H1 (cell line): ENCODE results near the gene AGPAT2. TPM values are rescaled to one million over a fixed set of nuclear protein-coding genes. Genes with fewer than 3 reads are reported as not detected.

Source experiments
- CTCF ChIA-PET: fragments of 300-600 bp; sonication (Branson Sonifier 250); formaldehyde crosslinking; loops from one replicate; lab custom pipeline; 2021; ENCODE audit not compliant: partially characterized antibody; lab: Charles Lee
- POLR2A ChIA-PET: fragments of 300-600 bp; sonication (Branson Sonifier 250); formaldehyde crosslinking; loops from one replicate; lab custom pipeline; 2021; ENCODE audit warnings: inconsistent platforms; ENCODE audit not compliant: partially characterized antibody; lab: Charles Lee
- DNase-seq, 2 experiments: peaks; one replicate each; pipeline versions ENCODE4 v3.0.0 to v3.0.0-alpha.2; 2010 to 2022; ENCODE audit warnings: low spot score in 2 of 2, low read depth in 1 of 2, mixed read lengths in 1 of 2
- FAIRE-seq: peaks from 2 replicates; lab custom pipeline; 2011; peaks lifted over from hg19 to GRCh38; lab: Jason Lieb, UNC
- H2AFZ ChIP-seq: 2 replicates; pipeline ENCODE4 v1.8.1; 2012; ENCODE audit warnings: low read length, inconsistent platforms
- H2AK5ac ChIP-seq: 2 replicates; pipeline ENCODE4 v1.6.1; 2013; ENCODE audit warnings: low read depth, low read length
- H2BK120ac ChIP-seq: replicated peaks from 2 replicates; pipeline ENCODE3; 2013; ENCODE audit warnings: low read depth, low read length, inconsistent platforms
- H2BK12ac ChIP-seq: 2 replicates; pipeline ENCODE4 v1.6.1; 2013; ENCODE audit warnings: low read depth, low read length
- H2BK15ac ChIP-seq: 2 replicates; pipeline ENCODE4 v1.6.1; 2013; ENCODE audit warnings: low read length
- H2BK20ac ChIP-seq: 2 replicates; pipeline ENCODE4 v1.6.1; 2013; ENCODE audit warnings: low read length
- H2BK5ac ChIP-seq: 2 replicates; pipeline ENCODE4 v1.6.1; 2013; ENCODE audit warnings: low read depth, low read length
- H3K14ac ChIP-seq: 2 replicates; pipeline ENCODE4 v1.6.1; 2013; ENCODE audit warnings: inconsistent platforms; ENCODE audit not compliant: insufficient read length
- H3K18ac ChIP-seq: 2 replicates; pipeline ENCODE4 v1.6.1; 2013; ENCODE audit warnings: low read length; ENCODE audit errors: extremely low read depth
- H3K23ac ChIP-seq: 2 replicates; pipeline ENCODE4 v1.6.1; 2013; ENCODE audit warnings: inconsistent platforms; ENCODE audit not compliant: insufficient read length
- H3K23me2 ChIP-seq: 2 replicates; pipeline ENCODE4 v1.6.1; 2013; ENCODE audit warnings: low read depth, low read length
- H3K27ac ChIP-seq: 2 replicates; pipeline ENCODE4 v1.6.1; 2011; ENCODE audit warnings: low read depth, low read length, inconsistent platforms
- H3K27me3 ChIP-seq, 4 experiments: replicated peaks in 1 of 4; 1 replicate in 1 of 4; 2 replicates in 3 of 4; pipeline versions ENCODE4 v1.6.1 to v1.8.1; 2011 to 2013; ENCODE audit warnings: low read length in 3 of 4, mild to moderate bottlenecking in 3 of 4, inconsistent platforms in 2 of 4, mixed read lengths in 2 of 4, moderate library complexity in 1 of 4; ENCODE audit not compliant: control insufficient read depth in 3 of 4, insufficient read depth in 3 of 4; ENCODE audit errors: extremely low read depth in 1 of 4
- H3K36me3 ChIP-seq, 4 experiments: 2 replicates each; pipeline versions ENCODE4 v1.6.1 to v1.8.1; 2011 to 2013; ENCODE audit warnings: mild to moderate bottlenecking in 4 of 4, low read length in 3 of 4, moderate library complexity in 2 of 4, control low read depth in 1 of 4, inconsistent platforms in 1 of 4; ENCODE audit not compliant: insufficient read depth in 4 of 4, control insufficient read depth in 2 of 4
- H3K4ac ChIP-seq: replicated peaks from 2 replicates; pipeline ENCODE3; 2013; ENCODE audit warnings: low read length, low read depth, mixed read lengths, inconsistent platforms; ENCODE audit not compliant: insufficient read length
- H3K4me1 ChIP-seq, 4 experiments: replicated peaks in 1 of 4; 1 replicate in 1 of 4; 2 replicates in 3 of 4; pipeline versions ENCODE4 v1.6.1 to v1.8.1; 2011 to 2013; ENCODE audit warnings: low read length in 3 of 4, inconsistent platforms in 2 of 4, mixed read lengths in 1 of 4; ENCODE audit not compliant: insufficient read depth in 4 of 4, control insufficient read depth in 3 of 4
- H3K4me2 ChIP-seq, 2 experiments: 2 replicates each; pipeline versions ENCODE4 v1.6.1 to v1.8.1; 2011 to 2013; ENCODE audit warnings: low read depth in 2 of 2, low read length in 2 of 2, control low read depth in 1 of 2, inconsistent platforms in 1 of 2, mild to moderate bottlenecking in 1 of 2; ENCODE audit not compliant: insufficient read depth in 1 of 2
- H3K4me3 ChIP-seq, 4 experiments: fragments of 200-600, 300-600 bp in 1 of 4; sonication (generic), shearing (Covaris generic), sonication (Bioruptor Twin) in 1 of 4; 2 replicates each; pipeline versions ENCODE4 v1.5.1 to v1.8.1; 2011 to 2016; ENCODE audit warnings: low read length in 4 of 4, low read depth in 3 of 4, control low read depth in 2 of 4, inconsistent platforms in 2 of 4, mild to moderate bottlenecking in 2 of 4, mixed read lengths in 1 of 4, moderate library complexity in 1 of 4; ENCODE audit not compliant: insufficient read depth in 2 of 4; ENCODE audit errors: extremely low read depth in 1 of 4
- H3K56ac ChIP-seq: replicated peaks from 2 replicates; pipeline ENCODE3; 2013; ENCODE audit warnings: low read depth, mild to moderate bottlenecking, mixed read lengths, low read length, inconsistent platforms; ENCODE audit not compliant: insufficient read length
- H3K79me1 ChIP-seq: 2 replicates; pipeline ENCODE4 v1.6.1; 2013; ENCODE audit warnings: low read depth, low read length, control low read depth
- H3K79me2 ChIP-seq, 2 experiments: 2 replicates each; pipeline versions ENCODE4 v1.6.1 to v1.8.1; 2012 to 2013; ENCODE audit warnings: low read length in 2 of 2, mild to moderate bottlenecking in 2 of 2, inconsistent platforms in 1 of 2; ENCODE audit not compliant: insufficient read depth in 2 of 2, control insufficient read depth in 1 of 2
- H3K9ac ChIP-seq, 4 experiments: replicated peaks in 1 of 4; 1 replicate in 1 of 4; 2 replicates in 3 of 4; pipeline versions ENCODE4 v1.6.1 to v1.8.1; 2011 to 2013; ENCODE audit warnings: low read depth in 3 of 4, low read length in 3 of 4, control low read depth in 2 of 4, mild to moderate bottlenecking in 2 of 4, moderate library complexity in 2 of 4, inconsistent platforms in 1 of 4; ENCODE audit errors: extremely low read depth in 1 of 4
- H3K9me3 ChIP-seq, 2 experiments: 2 replicates each; pipeline versions ENCODE4 v1.6.1 to v1.8.1; 2012 to 2013; ENCODE audit warnings: mild to moderate bottlenecking in 2 of 2, moderate library complexity in 2 of 2, control low read depth in 1 of 2, inconsistent platforms in 1 of 2, low read depth in 1 of 2, low read length in 1 of 2, mixed read lengths in 1 of 2; ENCODE audit not compliant: insufficient read depth in 2 of 2
- H4K20me1 ChIP-seq, 2 experiments: replicated peaks in 1 of 2; 2 replicates each; pipeline versions ENCODE3 to v1.8.1; 2011 to 2013; ENCODE audit warnings: inconsistent platforms in 2 of 2, low read length in 2 of 2, mild to moderate bottlenecking in 1 of 2; ENCODE audit not compliant: insufficient read depth in 2 of 2, control insufficient read depth in 1 of 2
- H4K5ac ChIP-seq: 2 replicates; pipeline ENCODE4 v1.6.1; 2013; ENCODE audit warnings: low read length, low read depth, mixed read lengths, inconsistent platforms; ENCODE audit not compliant: insufficient read length
- H4K8ac ChIP-seq: 2 replicates; pipeline ENCODE4 v1.8.0; 2013; ENCODE audit warnings: mild to moderate bottlenecking, moderate library complexity, low read length, inconsistent platforms; ENCODE audit not compliant: insufficient read depth; ENCODE audit errors: extremely low read depth
- H4K91ac ChIP-seq: replicated peaks from 2 replicates; pipeline ENCODE3; 2013; ENCODE audit warnings: low read length, mixed read lengths, inconsistent platforms; ENCODE audit not compliant: insufficient read length
- BCL11A ChIP-seq, 2 experiments: IDR thresholded peaks; one replicate each; pipeline ENCODE4 v1.6.1; 2011; ENCODE audit warnings: low read depth in 2 of 2, low read length in 2 of 2, mild to moderate bottlenecking in 2 of 2
- FOSL1 ChIP-seq: IDR thresholded peaks from 2 replicates; pipeline ENCODE4 v1.6.1; 2011; ENCODE audit warnings: mild to moderate bottlenecking, low read depth, low read length, moderate library complexity; ENCODE audit not compliant: insufficient read depth
- HDAC2 ChIP-seq, 2 experiments: fragments of 300-600 bp in 1 of 2; sonication (generic) in 1 of 2; IDR thresholded peaks; 2 replicates each; pipeline ENCODE4 v1.6.1; 2011 to 2012; ENCODE audit warnings: low read depth in 2 of 2, low read length in 2 of 2, mild to moderate bottlenecking in 2 of 2, moderate library complexity in 2 of 2, borderline replicate concordance in 1 of 2, inconsistent platforms in 1 of 2
- SIRT6 ChIP-seq: IDR thresholded peaks from one replicate; pipeline ENCODE4 v1.7.1; 2012; ENCODE audit warnings: low read length, inconsistent platforms
- WGBS, 2 experiments: shearing (Covaris generic) in 1 of 2; methylation state at CpG; one replicate each; pipeline versions ENCODE4 v1.1.6 to v1.1.7; 2013 to 2015; ENCODE audit warnings: low lambda C conversion rate in 2 of 2, mixed read lengths in 2 of 2, inconsistent platforms in 1 of 2, low coverage in 1 of 2, missing lambda C conversion rate in 1 of 2; ENCODE audit not compliant: insufficient replicate concordance in 2 of 2, insufficient coverage in 1 of 2, insufficient read length in 1 of 2; ENCODE audit errors: extremely low coverage in 1 of 2, missing lambda C conversion rate in 1 of 2; 5-methylcytosine and 5-hydroxymethylcytosine counted together
- polyA plus RNA-seq, 7 experiments: library from polyadenylated mRNA; depleted of rRNA in 3 of 7; stranded (reverse) in 5 of 7; unstranded in 2 of 7; fragments of >200 nt in 5 of 7; fragments of 200-250 nt in 2 of 7; gene quantifications; 1 replicate in 5 of 7; 2 replicates in 1 of 7; 4 replicates in 1 of 7; pipeline versions ENCODE4 v1.2.1 to v1.2.3, GENCODE V29; 2011 to 2013; ENCODE audit warnings: missing spikeins in 2 of 7, mixed read lengths in 2 of 7
- total RNA-seq: library from RNA; stranded (reverse); fragmentation: NEBNext Ultra II Directional; extraction: Animal tissue kit (Norgen Biotek cat#: 25700); gene quantifications from 2 replicates; pipeline ENCODE4 v1.2.1, GENCODE V29; 2021

The AGPAT2 gene
- total and polyA plus RNA-seq, 2 of the 8 experiments (the other 6 are each of a cell fraction or from before 2014, with no cell fraction given), result 31.6 to 37.6 TPM

GRCh38 chr9:136674786-136675349 lies 12.4 kb downstream of the AGPAT2 start:
- Histone ChIP-seq H2BK12ac (0 out of 2 replicates have a peak overlapping the region, but pooled peaks have one; percentile 33), H2AK5ac (no peak overlapping the region), H3K14ac (no peak overlapping the region), H3K4me2 (no peak overlapping the region), H4K20me1 (peaks cover 0 to 2% of the 10 kb centered on the region in 2 experiments), H3K79me2 (no peaks in the 10 kb centered on the region), H4K91ac (no peak overlapping the region), H2BK5ac (0 out of 2 replicates have a peak overlapping the region, but pooled peaks have one; percentile 5), H4K5ac (no peak overlapping the region), H3K9ac (no peak overlapping the region), H3K4me3 (no peak overlapping the region), H2BK20ac (no peak overlapping the region), H2AFZ (no peak overlapping the region), H3K18ac (no peak overlapping the region), H3K27ac (no peak overlapping the region), H2BK15ac (no peak overlapping the region), H3K36me3 (no peaks in the 10 kb centered on the region; a peak in 2 of 8 replicates), H3K23me2 (no peaks in the 10 kb centered on the region), H4K8ac (no peak overlapping the region), H3K9me3 (no peaks in the 10 kb centered on the region), H3K27me3 (no peaks in the 10 kb centered on the region), H3K79me1 (no peaks in the 10 kb centered on the region), H3K4ac (no peak overlapping the region), H2BK120ac (no peak overlapping the region), H3K23ac (no peak overlapping the region), H3K4me1 (peaks cover 0 to 4% (median 0%) of the 10 kb centered on the region in 4 experiments; a peak in 1 of 7 replicates), H3K56ac (no peak overlapping the region)
- CTCF ChIA-PET, result interaction anchor here (0.9 to 6.5 kb wide), 5 partner anchors 10 to 189 kb away, joined by 3 to 125 read pairs (median 14); partner anchors contain the start of gene AGPAT2
- no peak for FAIRE-seq
- POLR2A ChIA-PET, result interaction anchor here (0.9 kb wide), 1 partner anchor 53 kb away, joined by 5 read pairs; no protein-coding TSS in a partner anchor
- 84% methylated on average over 6 of the region's 11 CpGs; no CpG with 5 or more reads in 1 of the 2 experiments for WGBS, 2 experiments
- DNase-seq, result no peak
- no peak for TF ChIP-seq SIRT6
- no peak for TF ChIP-seq HDAC2 (IDR thresholded peaks at IDR 0.05; ENCODE audit: borderline replicate concordance in 1 of 2, low read depth in 2 of 2, low read length in 2 of 2)
- TF ChIP-seq BCL11A (IDR thresholded peaks at IDR 0.05; ENCODE audit: low read depth in 2 of 2, low read length in 2 of 2), result no peak
- TF ChIP-seq FOSL1, result no peak
